Measurements from ENCODE around the gene KCNQ1.

Gene KCNQ1

GRCh38 chr11:2881076-2881980, 436.5 kb downstream of the KCNQ1 start:
- DNase-seq (ENCODE audit: low read depth in 2 of 2): no peak

DNA sequence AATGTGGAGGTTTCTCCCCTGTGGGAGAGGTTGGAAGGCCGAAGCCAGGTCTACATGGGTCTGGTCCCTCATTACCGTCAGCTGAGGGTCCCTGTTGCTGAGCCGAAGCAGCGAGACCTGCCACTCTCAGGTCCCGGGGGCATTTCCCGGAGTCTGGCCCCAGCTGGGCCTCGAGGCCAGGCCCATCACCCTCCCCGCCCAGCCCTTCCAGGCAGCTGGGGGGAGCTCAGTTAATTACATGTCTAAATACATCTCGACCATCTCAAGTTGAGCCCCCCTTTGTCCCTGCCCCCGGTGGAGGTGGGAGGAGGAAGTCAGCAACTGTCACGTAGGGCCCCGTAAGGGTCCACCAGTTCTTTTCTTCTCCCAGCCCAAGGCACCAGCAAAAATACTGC, 437.2 kb downstream of the KCNQ1 start:
- DNase-seq (ENCODE audit: low read depth in 2 of 2): no peak

DNA sequence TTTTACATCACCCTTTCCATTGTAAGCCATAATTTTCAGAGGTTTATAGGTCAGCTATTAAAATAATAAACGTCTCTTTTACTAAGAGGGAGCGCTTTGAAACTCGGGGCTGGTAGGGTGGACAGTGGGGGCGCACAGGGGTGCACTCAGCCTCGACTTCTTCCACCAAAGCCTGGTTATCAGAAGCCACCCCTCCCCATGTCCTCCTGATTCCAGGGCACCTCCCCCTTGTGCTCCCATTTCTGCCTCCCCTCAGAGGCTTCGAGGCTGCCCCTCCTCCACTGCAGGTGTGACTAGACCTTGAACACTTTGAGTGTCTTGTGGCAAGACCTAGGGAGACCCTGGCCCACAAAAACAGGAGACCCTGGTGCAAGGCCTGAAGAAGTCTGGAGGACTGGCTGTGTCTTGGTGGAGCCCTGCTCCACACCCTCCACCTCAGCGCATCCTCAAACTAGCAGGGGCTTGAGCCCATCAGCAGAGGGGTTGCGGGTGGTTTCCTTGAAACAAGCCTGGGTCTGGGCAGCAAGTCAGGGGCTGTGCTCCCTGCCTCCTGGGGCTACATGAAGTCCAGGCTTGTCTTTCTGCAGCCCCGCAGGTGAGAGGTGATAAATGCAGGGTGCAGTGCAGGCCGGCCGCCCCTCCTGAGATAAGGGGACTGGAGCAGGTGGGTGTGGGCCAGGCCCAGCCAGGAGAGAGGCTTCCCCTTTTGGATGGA, 437.7 kb downstream of the KCNQ1 start:
- no peak for DNase-seq (ENCODE audit: low read depth in 2 of 2)

DNA sequence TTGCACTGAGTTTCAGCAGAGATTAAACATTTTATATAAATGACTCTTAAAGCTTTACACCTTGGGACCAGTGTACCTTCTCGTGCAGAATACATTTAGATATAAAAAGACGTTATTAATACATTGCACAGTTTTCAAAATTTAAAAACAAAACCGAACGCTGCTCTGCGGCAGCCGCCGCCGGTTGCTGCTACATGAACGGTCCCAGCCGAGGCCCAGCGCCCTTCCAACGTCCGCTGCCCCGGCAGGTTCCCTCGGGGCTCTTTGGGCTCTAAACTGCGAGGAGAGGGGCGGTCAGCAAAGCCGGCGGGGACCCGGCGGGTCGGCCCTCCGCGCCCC, 438.8 kb downstream of the KCNQ1 start:
- no peak for DNase-seq (ENCODE audit: low read depth in 2 of 2)

GRCh38 chr11:2883979-2884815, 439.4 kb downstream of the KCNQ1 start:
- DNase-seq (ENCODE audit: low read depth in 2 of 2): no peak

GRCh38 chr11:2885017-2885677, 440.3 kb downstream of the KCNQ1 start:
- DNase-seq (ENCODE audit: low read depth in 2 of 2): no peak

DNA sequence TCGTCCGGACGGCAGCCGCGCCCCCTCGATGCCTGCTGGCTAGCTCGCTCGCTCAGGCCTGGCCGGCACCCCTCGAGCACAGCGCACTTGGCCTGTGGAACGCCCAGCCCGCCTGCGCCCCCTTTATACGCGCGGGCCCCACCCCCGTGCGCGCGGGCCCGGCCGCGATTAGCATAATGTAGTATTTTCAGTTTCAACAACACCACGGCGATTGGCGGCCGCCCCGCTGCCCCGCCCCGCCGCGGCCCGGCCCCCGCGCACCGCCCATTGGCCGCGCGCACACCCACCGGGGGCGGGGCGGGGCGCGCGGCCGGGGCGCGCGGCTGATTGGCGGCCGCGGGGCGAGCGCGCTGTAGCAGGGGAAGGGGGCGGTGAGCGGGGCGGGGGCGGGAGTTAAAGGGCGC, 440.9 kb downstream of the KCNQ1 start, which contains the start of gene CDKN1C:
Gene CDKN1C (minus strand): TSS at position 98 of the 404 bp plus-strand sequence. CDS start 319 bp downstream, outside the sequence.
- DNase-seq (ENCODE audit: low read depth in 2 of 2): peak; percentile 60 to 64

- no peak for DNase-seq (ENCODE audit: low read depth in 2 of 2)
Observed at GRCh38 chr11:2886191-2886894, 441.5 kb downstream of the KCNQ1 start.

DNA sequence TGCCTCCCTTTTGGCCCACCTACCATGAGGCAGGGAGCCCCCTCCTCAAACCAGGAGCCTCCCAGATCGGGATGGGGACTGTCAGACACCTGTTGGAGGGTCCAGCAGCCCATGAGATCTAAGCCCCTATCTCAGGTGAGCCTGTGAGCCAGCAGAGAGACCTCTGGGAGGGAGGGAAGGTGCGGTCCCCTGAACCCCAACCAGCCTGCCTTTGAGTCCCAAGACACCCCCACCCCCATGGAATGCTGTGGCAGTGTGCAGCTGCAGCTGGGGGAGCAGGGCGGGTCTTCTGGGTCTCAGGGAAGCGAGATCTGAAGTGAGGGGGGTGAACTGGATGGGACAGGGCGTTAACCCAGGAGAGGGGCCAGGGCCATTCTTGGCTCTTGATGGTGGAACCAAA, 442.1 kb downstream of the KCNQ1 start:
- no peak for DNase-seq (ENCODE audit: low read depth in 2 of 2)

DNA sequence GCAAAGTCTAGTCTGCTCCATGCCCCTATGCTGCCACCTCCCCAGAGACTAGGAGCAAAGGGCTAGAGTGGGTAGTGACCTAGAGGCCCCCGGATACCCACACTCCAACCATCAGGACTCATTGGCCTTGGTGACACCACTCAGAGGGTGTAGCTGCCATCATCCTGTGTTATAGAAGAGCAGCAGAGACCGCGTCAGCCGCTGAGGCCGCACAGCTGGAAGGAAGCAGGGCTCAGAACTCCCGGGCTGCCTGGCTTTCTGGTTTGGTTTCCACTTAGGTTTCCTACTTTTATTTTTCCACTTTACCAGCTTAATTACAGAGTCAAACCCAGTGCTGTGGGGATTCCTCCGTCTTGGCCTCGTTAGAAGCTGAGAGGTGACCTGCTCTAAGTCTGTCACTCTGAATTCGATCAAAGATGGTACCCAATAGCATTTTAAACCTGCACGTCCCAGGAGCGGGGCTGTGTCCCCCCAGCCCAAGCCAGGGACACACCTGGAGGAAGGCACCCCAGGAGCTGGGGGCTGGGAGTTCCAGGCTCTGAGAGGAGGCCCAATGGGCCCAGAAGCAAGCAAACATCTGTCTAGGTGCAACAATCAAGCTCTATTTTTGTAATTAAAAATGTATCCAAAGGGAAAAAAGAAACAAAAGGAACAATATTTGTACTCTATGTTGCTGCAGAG, 442.8 kb downstream of the KCNQ1 start:
- no peak for DNase-seq (ENCODE audit: low read depth in 2 of 2)

DNA sequence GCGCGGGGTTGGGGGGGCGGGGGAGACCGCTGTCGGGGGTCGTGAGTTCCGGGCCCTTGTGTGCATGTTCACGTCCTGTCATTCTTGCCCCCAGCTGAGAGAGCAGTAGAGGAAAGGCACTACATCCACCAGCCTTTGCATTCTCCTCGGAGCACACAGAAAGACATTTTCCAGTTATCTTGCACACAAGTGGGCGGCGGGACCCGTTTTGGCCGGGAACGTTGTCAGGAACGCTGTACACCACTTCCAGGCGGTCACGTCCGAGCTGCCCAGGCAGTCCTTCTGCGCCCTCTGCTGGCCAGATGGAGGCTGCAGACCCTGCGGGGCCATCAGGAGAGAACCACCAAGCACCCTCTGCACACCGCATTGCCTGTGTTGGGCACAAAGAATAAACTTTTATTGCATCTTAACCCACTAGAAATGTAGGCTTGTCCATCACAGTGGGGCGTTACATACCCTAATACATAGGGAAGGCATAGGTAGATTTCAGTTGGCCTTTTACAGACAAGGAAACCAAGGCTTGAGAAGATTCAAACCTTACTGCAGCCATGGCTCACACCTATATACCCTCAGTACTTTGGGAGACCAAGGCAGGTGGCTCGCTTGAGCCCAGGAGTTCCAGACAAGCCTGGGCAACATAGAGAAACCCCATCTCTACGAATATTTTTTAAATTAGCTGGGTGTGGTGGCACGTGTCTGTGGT, 443.6 kb downstream of the KCNQ1 start:
- peak; percentile 73 to 83 for DNase-seq (ENCODE audit: low read depth in 2 of 2)

DNA sequence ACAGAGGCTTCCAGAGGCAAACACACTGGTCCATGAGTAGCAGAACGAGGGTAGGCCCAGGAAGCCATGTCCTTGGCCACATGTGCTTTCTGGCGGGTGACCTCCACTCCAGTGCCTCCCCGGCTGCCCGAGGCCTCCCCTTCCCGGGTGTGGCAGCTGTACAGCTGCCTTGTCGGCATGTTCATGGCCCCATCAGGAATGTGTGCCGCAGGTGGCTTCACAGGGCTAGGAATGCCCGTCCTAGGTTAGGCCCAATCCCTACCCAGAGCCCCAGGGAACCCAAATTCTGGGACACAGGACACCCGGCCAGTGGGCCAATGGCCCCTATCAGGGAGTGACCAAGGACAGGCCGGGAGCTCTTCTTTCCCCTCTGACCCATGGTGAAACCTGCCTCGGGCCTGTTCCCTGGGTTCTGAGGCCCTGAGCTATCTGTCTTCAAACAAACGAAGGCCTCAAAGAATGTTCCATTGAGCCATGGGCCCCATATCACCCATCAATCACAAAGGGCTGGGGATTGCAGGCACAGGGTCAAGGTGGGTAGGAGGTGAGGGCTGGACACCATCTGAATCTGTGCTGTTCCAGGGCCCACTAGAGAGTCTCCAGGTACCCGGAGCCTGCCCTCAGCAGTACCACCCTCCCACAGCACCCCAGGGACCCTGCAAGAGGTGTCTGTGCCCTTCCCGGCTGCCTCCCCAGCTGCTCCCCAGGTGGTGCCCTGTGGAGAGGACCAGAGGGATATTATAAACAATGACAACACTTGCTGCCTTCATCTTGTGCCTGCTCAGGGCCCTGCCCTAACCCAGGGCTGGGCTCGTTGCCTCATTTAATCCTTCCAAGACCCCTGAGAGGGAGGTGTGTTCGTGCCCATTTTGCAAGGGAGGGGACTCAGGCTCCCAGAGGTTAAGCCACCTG, 444.8 kb downstream of the KCNQ1 start:
- no peak for DNase-seq (ENCODE audit: low read depth in 2 of 2)

DNA sequence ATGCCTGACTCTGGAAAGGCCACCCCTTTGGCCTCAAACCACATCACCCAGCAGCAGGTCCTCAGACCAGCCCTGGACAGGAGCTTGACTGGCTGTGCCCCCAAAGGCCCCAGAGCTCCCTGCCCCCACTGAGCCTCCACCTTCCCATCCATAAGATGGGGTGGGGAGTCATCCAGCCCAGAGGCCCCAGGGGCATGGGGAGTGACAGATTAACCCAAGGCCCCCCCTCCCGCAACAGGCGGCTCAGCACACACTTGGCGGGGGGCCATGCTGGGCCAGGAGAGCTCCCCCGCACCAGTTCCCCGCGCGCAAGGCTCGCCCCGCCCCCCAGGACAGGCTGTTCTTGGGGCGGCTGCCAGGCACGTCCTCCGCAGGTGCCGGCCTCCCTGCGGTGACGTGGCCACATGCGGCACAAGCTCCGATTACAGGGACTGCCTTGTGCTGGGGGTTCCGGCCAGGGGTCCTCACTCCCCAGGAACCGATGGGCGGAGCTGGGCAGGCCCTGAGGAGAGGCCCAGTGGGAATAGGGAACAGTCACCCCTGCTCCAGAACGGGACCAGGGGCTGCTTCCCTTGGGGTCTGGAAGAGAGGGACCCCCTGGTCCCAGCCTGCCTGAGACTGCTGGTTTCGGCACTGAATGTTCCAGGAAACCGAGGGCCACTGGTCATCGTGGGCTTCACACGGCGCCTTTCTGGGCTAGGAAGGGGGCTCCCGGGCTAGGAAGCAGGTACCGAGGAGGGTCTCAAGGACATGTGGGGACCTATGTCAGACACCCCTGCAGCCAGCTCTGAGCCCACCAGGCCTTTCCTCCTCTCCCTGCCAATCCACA, 445.9 kb downstream of the KCNQ1 start:
- DNase-seq (ENCODE audit: low read depth in 2 of 2): no peak

- DNase-seq (ENCODE audit: low read depth in 2 of 2): no peak
Observed at GRCh38 chr11:2891326-2892214, 446.8 kb downstream of the KCNQ1 start.

DNA sequence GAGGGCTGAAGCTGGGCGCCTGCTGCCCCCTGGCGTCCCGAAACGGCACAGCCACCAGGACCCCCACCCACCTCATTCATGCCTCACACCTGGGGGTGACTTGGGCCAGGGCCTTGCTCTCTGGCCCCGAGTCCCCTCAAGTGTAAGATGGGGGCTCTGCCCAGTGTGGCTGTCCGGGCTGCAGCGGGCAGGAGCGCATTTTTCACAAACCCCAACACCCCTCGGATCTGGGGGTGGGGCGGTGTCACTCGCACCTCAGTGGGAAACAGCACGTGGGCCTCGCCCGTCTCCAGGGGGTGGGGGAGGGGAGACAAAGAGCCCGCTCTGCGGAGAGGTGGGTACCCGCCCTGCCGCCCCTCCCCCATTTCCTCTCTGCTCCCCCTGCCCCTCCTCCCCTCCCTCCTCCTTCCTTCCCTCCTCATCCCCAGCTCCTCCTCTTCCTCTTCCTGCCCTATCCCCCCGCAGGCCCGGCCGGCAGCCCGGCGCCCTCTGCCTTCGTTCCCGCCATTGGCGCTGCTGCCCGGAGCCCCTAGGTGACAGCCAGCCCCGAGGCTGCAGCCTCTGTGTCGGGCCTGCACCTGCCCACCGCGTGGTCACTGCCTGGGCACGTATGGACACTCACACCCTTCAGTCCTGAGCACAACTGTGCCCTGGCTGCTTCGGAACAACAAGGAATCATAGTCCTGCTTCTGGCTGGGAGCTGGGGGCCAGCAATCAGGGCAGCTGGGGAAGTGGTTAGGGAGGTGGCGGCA, 447.6 kb downstream of the KCNQ1 start:
- DNase-seq (ENCODE audit: low read depth in 2 of 2): no peak

GRCh38 chr11:2892967-2893528, 448.2 kb downstream of the KCNQ1 start:
- DNase-seq (ENCODE audit: low read depth in 2 of 2): no peak

Data from stimulated activated CD8-positive, alpha-beta memory T cell treated with anti-CD3 and anti-CD28 coated beads, Interleukin-7, amount 100 ng/mL, for 1 hour (primary cell).